C4-2B (cell line): Measurements from ENCODE around the gene SCGB2A2.

ENCODE experiments used
- CTCF ChIP-seq: fragments of 450-650 bp; conservative IDR thresholded peaks from 2 replicates; pipeline ENCODE4 v1.5.1; 2017; ENCODE audit warnings: mild to moderate bottlenecking
- ZFX ChIP-seq: fragments of 450-650 bp; IDR thresholded peaks from 2 replicates; pipeline ENCODE4 v1.6.1; 2017

- TF ChIP-seq CTCF: no peak
- no peak for TF ChIP-seq ZFX
Observed at GRCh38 chr11:62322524-62322923, 52.6 kb downstream of the SCGB2A2 start.
